ENCODE results near the gene RRP8.

RRP8 gene

DNA sequence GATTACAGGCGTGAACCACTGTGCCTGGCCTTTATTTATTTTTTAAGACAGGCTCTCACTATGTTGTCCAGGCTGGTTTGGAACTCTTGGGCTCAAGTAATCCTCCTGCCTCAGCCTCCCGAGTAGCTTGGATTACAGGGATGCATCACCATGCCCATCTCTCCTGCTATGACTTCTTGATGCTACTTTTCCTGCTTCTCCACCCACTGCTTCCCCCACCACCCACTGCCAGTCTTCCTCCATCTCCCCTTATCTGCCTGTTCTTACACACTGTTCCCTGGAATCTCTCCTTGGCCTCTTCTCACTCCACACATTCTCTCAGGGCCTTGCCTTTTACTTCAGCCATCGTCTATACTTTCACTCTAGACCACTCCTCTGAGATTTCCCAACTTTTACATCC, 33.1 kb upstream of the RRP8 start:
- Histone ChIP-seq H3K79me2 (ENCODE audit: insufficient read depth, low read length) (no peaks in the 10 kb centered on the region), H3K9me2 (replicated peaks; ENCODE audit: insufficient read depth, low read length) (no peaks in the 10 kb centered on the region), H3K9me3 (ENCODE audit: insufficient read depth, low read length) (no peaks in the 10 kb centered on the region), H3K27ac (ENCODE audit: low read depth, low read length) (no peak overlapping the region), H3F3A (ENCODE audit: insufficient read depth) (no peaks in the 10 kb centered on the region), H3K9ac (ENCODE audit: low read length) (no peak overlapping the region), H4K20me1 (ENCODE audit: low read depth, low read length) (no peaks in the 10 kb centered on the region), H3K4me2 (ENCODE audit: low read depth, low read length, poor library complexity, severe bottlenecking) (no peak overlapping the region), H3K27me3 (ENCODE audit: low read length) (no peaks in the 10 kb centered on the region), H3K4me3 (ENCODE audit: insufficient read depth, low read length, poor library complexity, severe bottlenecking) (no peak overlapping the region), H3K36me3 (ENCODE audit: low read length) (no peaks in the 10 kb centered on the region), H2AFZ (ENCODE audit: low read depth, low read length, severe bottlenecking) (no peak overlapping the region)
- TF ChIP-seq CTCF (IDR thresholded peaks at IDR 0.05; ENCODE audit: insufficient read depth, low read length, poor library complexity, severe bottlenecking) = no peak
- no peak for TF ChIP-seq EZH2phosphoT487 (conservative IDR thresholded peaks at IDR 0.05; ENCODE audit: low read length)

DNA sequence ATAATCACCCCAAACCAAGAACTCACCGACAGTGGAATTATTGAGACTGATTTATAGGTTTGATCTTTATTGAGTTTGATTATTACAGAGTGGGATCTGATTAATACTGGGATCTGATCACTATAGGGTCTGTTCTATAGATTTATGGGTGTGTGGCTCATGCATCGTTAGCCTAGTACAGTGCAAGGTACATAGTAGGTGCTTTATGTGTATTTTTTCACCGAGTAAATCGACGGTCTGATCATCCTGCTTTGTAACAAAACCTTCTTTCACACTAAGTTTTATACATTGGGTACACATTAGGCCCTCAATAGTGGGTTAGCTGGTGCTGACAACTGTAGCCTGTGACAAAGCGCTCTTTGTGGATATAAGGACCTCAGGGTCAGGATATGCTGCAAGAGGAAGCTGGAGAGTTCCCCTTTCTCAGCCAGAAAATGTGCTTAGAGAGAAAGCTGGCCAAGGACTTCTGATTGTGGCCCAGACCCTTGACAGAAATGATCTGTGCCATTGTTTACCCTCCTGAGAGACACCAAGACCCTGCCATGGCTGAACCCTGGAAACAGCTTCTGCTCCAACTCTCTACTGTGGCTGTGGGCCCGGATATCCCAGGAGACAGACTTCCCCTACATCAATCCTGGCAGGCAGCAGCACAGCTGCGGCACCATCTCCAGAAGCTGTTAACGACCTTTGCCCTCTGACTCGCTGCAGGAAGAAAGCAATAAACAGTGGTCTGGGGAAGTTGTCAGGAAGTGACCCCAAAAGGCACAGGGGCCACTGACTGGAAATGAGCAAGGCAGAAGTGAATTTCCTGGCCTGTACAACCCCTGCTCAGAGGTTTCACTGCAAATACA, 31.9 kb upstream of the RRP8 start:
- no peaks in the 10 kb centered on the region for H3K9me2 ChIP-seq (replicated peaks; ENCODE audit: insufficient read depth, low read length)
- no peaks in the 10 kb centered on the region for H3F3A ChIP-seq (ENCODE audit: insufficient read depth)
- no peaks in the 10 kb centered on the region for H3K27me3 ChIP-seq (ENCODE audit: low read length)
- H3K4me2 ChIP-seq (ENCODE audit: low read depth, low read length, poor library complexity, severe bottlenecking) = no peak overlapping the region
- H3K4me3 ChIP-seq (ENCODE audit: insufficient read depth, low read length, poor library complexity, severe bottlenecking) = no peak overlapping the region
- no peak overlapping the region for H3K9ac ChIP-seq (ENCODE audit: low read length)
- H3K36me3 ChIP-seq (ENCODE audit: low read length) = no peaks in the 10 kb centered on the region
- no peak overlapping the region for H3K27ac ChIP-seq (ENCODE audit: low read depth, low read length)
- H2AFZ ChIP-seq (ENCODE audit: low read depth, low read length, severe bottlenecking) = no peak overlapping the region
- H3K9me3 ChIP-seq (ENCODE audit: insufficient read depth, low read length) = no peaks in the 10 kb centered on the region
- no peak for TF ChIP-seq EZH2phosphoT487 (conservative IDR thresholded peaks at IDR 0.05; ENCODE audit: low read length)
- TF ChIP-seq CTCF (IDR thresholded peaks at IDR 0.05; ENCODE audit: insufficient read depth, low read length, poor library complexity, severe bottlenecking) = no peak
- H4K20me1 ChIP-seq (ENCODE audit: low read depth, low read length) = no peaks in the 10 kb centered on the region
- H3K79me2 ChIP-seq (ENCODE audit: insufficient read depth, low read length) = no peaks in the 10 kb centered on the region

DNA sequence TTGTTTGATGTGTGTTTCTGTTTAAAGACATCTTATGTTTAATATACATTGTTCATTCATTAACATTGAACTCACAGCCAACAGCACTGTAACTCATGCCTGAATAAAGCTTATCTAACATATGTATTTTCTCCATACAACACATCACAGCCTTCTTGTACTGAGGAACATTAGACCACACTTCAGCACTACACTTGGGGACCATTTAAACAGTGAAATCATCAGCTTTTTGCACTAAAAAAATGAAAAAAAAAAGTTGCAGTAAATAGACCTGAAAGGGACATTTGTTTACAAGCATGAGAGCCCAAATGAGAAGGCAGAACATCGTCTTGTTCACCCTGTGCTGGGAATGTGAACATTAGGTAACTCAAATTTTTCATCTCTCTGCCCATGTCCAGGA, 31.1 kb upstream of the RRP8 start:
- Histone ChIP-seq H3K9ac (ENCODE audit: low read length) (no peak overlapping the region), H3K36me3 (ENCODE audit: low read length) (no peaks in the 10 kb centered on the region), H3K4me2 (ENCODE audit: low read depth, low read length, poor library complexity, severe bottlenecking) (no peak overlapping the region), H3K27me3 (ENCODE audit: low read length) (no peaks in the 10 kb centered on the region), H4K20me1 (ENCODE audit: low read depth, low read length) (no peaks in the 10 kb centered on the region), H3K79me2 (ENCODE audit: insufficient read depth, low read length) (no peaks in the 10 kb centered on the region), H3K27ac (ENCODE audit: low read depth, low read length) (no peak overlapping the region), H3F3A (ENCODE audit: insufficient read depth) (no peaks in the 10 kb centered on the region), H2AFZ (ENCODE audit: low read depth, low read length, severe bottlenecking) (no peak overlapping the region), H3K9me2 (replicated peaks; ENCODE audit: insufficient read depth, low read length) (no peaks in the 10 kb centered on the region), H3K9me3 (ENCODE audit: insufficient read depth, low read length) (no peaks in the 10 kb centered on the region), H3K4me3 (ENCODE audit: insufficient read depth, low read length, poor library complexity, severe bottlenecking) (no peak overlapping the region)
- TF ChIP-seq CTCF (IDR thresholded peaks at IDR 0.05; ENCODE audit: insufficient read depth, low read length, poor library complexity, severe bottlenecking) (no peak), EZH2phosphoT487 (conservative IDR thresholded peaks at IDR 0.05; ENCODE audit: low read length) (no peak)

Measured in SU-DHL-6 (cell line).